IPS-NIHi7 (cell line): ENCODE measurements around the gene MBL2.

Source experiments
- DNase-seq: peaks from one replicate; pipeline ENCODE4 v3.0.0; 2012; ENCODE audit warnings: mixed read lengths; ENCODE audit errors: extremely low spot score

The MBL2 gene

GRCh38 chr10:52740913-52741675 is 31.5 kb downstream of the MBL2 start:
- DNase-seq: peak; percentile 90

GRCh38 chr10:52740155-52740549 is 32.4 kb downstream of the MBL2 start:
- DNase-seq: no peak

- no peak for DNase-seq
These were observed 33.0 kb downstream of the MBL2 start for GRCh38 chr10:52739380-52740154.

GRCh38 chr10:52738951-52739350 is 33.6 kb downstream of the MBL2 start:
- DNase-seq: no peak

GRCh38 chr10:52729271-52730104 is 43.1 kb downstream of the MBL2 start:
- DNase-seq: no peak

GRCh38 chr10:52720018-52720417 is 52.6 kb downstream of the MBL2 start:
- DNase-seq: no peak
